DOHH2 (cell line): ENCODE data around the gene C19orf25.

Source experiments
- H3F3A ChIP-seq: fragments of 200-600 bp; sonication (generic), shearing (Covaris generic); 2 replicates; pipeline ENCODE4 v1.6.0; 2016; ENCODE audit warnings: antibody characterized with exemption, mild to moderate bottlenecking; ENCODE audit not compliant: control insufficient read depth, insufficient read depth
- H3K27ac ChIP-seq: fragments of 200-600 bp; sonication (generic); 2 replicates; pipeline ENCODE4 v1.5.1; 2014; ENCODE audit warnings: low read depth, mild to moderate bottlenecking, low read length, moderate library complexity
- H3K27me3 ChIP-seq: fragments of 200-600 bp; sonication (generic); 2 replicates; pipeline ENCODE4 v1.6.1; 2014; ENCODE audit warnings: mild to moderate bottlenecking, low read length, mixed read lengths; ENCODE audit not compliant: control insufficient read depth
- H3K36me3 ChIP-seq: fragments of 200-600 bp; sonication (generic); 2 replicates; pipeline ENCODE4 v1.6.1; 2014; ENCODE audit warnings: mild to moderate bottlenecking, low read length, moderate library complexity, mixed read lengths; ENCODE audit not compliant: control insufficient read depth
- H3K4me1 ChIP-seq: fragments of 200-600 bp; sonication (generic); 2 replicates; pipeline ENCODE4 v1.6.1; 2014; ENCODE audit warnings: mild to moderate bottlenecking, low read length, mixed read lengths; ENCODE audit not compliant: control insufficient read depth
- H3K4me2 ChIP-seq: fragments of 200-600 bp; sonication (generic); 2 replicates; pipeline ENCODE4 v1.6.0; 2014; ENCODE audit warnings: mild to moderate bottlenecking, low read length, moderate library complexity
- H3K4me3 ChIP-seq: fragments of 200-600 bp; sonication (generic); 2 replicates; pipeline ENCODE4 v1.5.1; 2014; ENCODE audit warnings: mild to moderate bottlenecking, low read length, mixed read lengths
- H3K79me2 ChIP-seq: fragments of 200-600 bp; sonication (generic); 2 replicates; pipeline ENCODE4 v1.6.1; 2014; ENCODE audit warnings: mild to moderate bottlenecking, low read length, mixed read lengths; ENCODE audit not compliant: control insufficient read depth
- H3K9me2 ChIP-seq: fragments of 200-600 bp; sonication (generic); replicated peaks from 2 replicates; pipeline ENCODE4 v1.6.1; 2014; ENCODE audit warnings: mild to moderate bottlenecking, low read length, mixed read lengths; ENCODE audit not compliant: control insufficient read depth
- H3K9me3 ChIP-seq: fragments of 200-600 bp; sonication (generic); 2 replicates; pipeline ENCODE4 v1.6.1; 2014; ENCODE audit warnings: antibody characterized with exemption, low read length, mixed read lengths; ENCODE audit not compliant: control insufficient read depth, insufficient read depth
- H4K20me1 ChIP-seq: fragments of 200-600 bp; sonication (generic); 2 replicates; pipeline ENCODE4 v1.6.0; 2014; ENCODE audit warnings: low read depth, mild to moderate bottlenecking, antibody characterized with exemption, low read length, moderate library complexity; ENCODE audit not compliant: control insufficient read depth, insufficient read depth
- CTCF ChIP-seq: fragments of 200-600 bp; sonication (generic); IDR thresholded peaks from one replicate; pipeline ENCODE4 v1.5.1; 2014; ENCODE audit warnings: antibody characterized with exemption, mild to moderate bottlenecking, low read depth, low read length; ENCODE audit not compliant: poor library complexity, severe bottlenecking
- EZH2phosphoT487 ChIP-seq: fragments of 200-600 bp; sonication (generic); IDR thresholded peaks from 2 replicates; pipeline ENCODE4 v1.6.1; 2017; ENCODE audit warnings: borderline replicate concordance, mild to moderate bottlenecking, antibody characterized with exemption, low read length, moderate library complexity, mixed read lengths

Gene C19orf25

GRCh38 chr19:1495799-1496713 lies 17.0 kb upstream of the C19orf25 start:
- no peaks in the 10 kb centered on the region for H3K9me2 ChIP-seq
- no peaks in the 10 kb centered on the region for H3K36me3 ChIP-seq
- H3K27ac ChIP-seq: no peak overlapping the region
- no peak overlapping the region for H3K4me3 ChIP-seq
- no peaks in the 10 kb centered on the region for H3K27me3 ChIP-seq
- H3K79me2 ChIP-seq: no peaks in the 10 kb centered on the region
- peaks cover 4% of the 10 kb centered on the region for H3K4me1 ChIP-seq
- H3K4me2 ChIP-seq: no peak overlapping the region
- no peak for TF ChIP-seq CTCF
- TF ChIP-seq EZH2phosphoT487: no peak
- H3K9me3 ChIP-seq: no peaks in the 10 kb centered on the region
- 0 out of 2 replicates have a peak, but pooled peaks cover 3% of the 10 kb centered on the region for H4K20me1 ChIP-seq
- H3F3A ChIP-seq: no peaks in the 10 kb centered on the region

DNA sequence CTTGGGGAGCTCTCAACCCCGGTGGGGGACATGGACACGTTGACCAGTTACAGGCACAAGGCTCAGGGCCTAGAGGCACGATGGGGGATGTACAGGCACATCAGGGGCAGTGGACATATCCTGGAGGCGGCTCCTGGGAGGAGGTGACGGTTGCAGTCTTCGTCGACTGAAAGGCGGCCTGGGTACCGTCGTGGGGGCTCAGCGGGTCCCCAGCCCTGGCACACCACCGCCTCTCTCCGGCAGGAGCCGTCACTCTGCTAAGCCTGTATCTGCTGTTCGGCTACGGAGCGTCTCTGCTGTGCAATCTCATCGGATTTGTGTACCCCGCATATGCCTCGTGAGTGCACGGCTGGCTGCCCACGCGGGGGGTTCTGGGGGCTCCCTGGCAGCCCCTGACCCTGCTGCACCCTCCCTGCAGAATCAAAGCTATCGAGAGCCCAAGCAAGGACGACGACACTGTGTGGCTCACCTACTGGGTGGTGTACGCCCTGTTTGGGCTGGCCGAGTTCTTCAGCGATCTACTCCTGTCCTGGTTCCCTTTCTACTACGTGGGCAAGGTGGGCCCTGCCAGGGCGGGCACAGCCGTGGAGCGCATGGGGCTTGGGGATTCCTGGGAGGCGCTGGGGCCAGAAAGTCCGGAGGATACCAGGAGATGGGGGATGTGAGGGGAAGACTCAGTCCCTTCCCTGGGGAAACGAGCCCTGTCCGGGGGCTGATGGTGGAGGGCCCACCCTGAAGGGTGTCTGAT lies 16.2 kb upstream of the C19orf25 start:
- Histone ChIP-seq H3K36me3 (no peaks in the 10 kb centered on the region), H3K4me2 (no peak overlapping the region), H3K79me2 (no peaks in the 10 kb centered on the region), H3K9me3 (no peaks in the 10 kb centered on the region), H3K9me2 (no peaks in the 10 kb centered on the region), H3K27me3 (no peaks in the 10 kb centered on the region), H4K20me1 (0 out of 2 replicates have a peak, but pooled peaks cover 3% of the 10 kb centered on the region), H3K27ac (no peak overlapping the region), H3K4me3 (no peak overlapping the region), H3F3A (no peaks in the 10 kb centered on the region), H3K4me1 (peaks cover 6% of the 10 kb centered on the region)
- TF ChIP-seq EZH2phosphoT487 (no peak), CTCF (no peak)

- Histone ChIP-seq H3K4me3 (no peak overlapping the region), H3K27me3 (no peaks in the 10 kb centered on the region), H3K36me3 (no peaks in the 10 kb centered on the region), H3F3A (no peaks in the 10 kb centered on the region), H4K20me1 (0 out of 2 replicates have a peak, but pooled peaks cover 3% of the 10 kb centered on the region), H3K9me3 (no peaks in the 10 kb centered on the region), H3K79me2 (no peaks in the 10 kb centered on the region), H3K4me2 (no peak overlapping the region), H3K4me1 (peaks cover 14% of the 10 kb centered on the region), H3K9me2 (no peaks in the 10 kb centered on the region), H3K27ac (no peak overlapping the region)
- TF ChIP-seq CTCF (no peak), EZH2phosphoT487 (no peak)
Measured at GRCh38 chr19:1494115-1494815, 15.2 kb upstream of the C19orf25 start.
